Duodenal mucosa (tissue), 2 donors: ENCODE results near the gene DMD.
"Not testable (repeated sequence)": the region's sequence is repeated elsewhere in the genome, so short reads cannot be mapped to it uniquely, and the experiment has no call there.

Experiments used
- H3K27ac ChIP-seq: one replicate; pipeline ENCODE4 v1.7.0; 2013; ENCODE audit warnings: low read depth, low read length
- H3K27me3 ChIP-seq, 2 donors: one replicate each; pipeline ENCODE4 v1.7.0; 2013; ENCODE audit warnings: low read length in 2 of 2, control low read depth in 1 of 2; ENCODE audit not compliant: insufficient read depth in 2 of 2, control insufficient read depth in 1 of 2
- H3K36me3 ChIP-seq, 2 donors: one replicate each; pipeline ENCODE4 v1.7.0; 2013; ENCODE audit warnings: low read length in 2 of 2, control low read depth in 1 of 2; ENCODE audit not compliant: insufficient read depth in 2 of 2, control insufficient read depth in 1 of 2
- H3K4me1 ChIP-seq, 2 donors: one replicate each; pipeline ENCODE4 v1.7.0; 2013; ENCODE audit warnings: low read length in 2 of 2, control low read depth in 1 of 2; ENCODE audit not compliant: insufficient read depth in 2 of 2, control insufficient read depth in 1 of 2
- H3K4me3 ChIP-seq, 2 donors: one replicate each; pipeline ENCODE4 v1.7.0; 2013; ENCODE audit warnings: low read length in 2 of 2, low read depth in 1 of 2
- H3K9ac ChIP-seq, 2 donors: one replicate each; pipeline ENCODE4 v1.7.0; 2013; ENCODE audit warnings: low read length in 2 of 2, low read depth in 1 of 2
- H3K9me3 ChIP-seq, 2 donors: one replicate each; pipeline ENCODE4 v1.7.0; 2013; ENCODE audit warnings: low read length in 2 of 2, control low read depth in 1 of 2; ENCODE audit not compliant: control insufficient read depth in 1 of 2

DMD gene

GRCh38 chrX:31604629-31605221, 1606.6 kb downstream of the DMD start:
- H3K27me3 ChIP-seq: no peaks in the 10 kb centered on the region
- no peaks in the 10 kb centered on the region for H3K4me1 ChIP-seq
- no peaks in the 10 kb centered on the region for H3K36me3 ChIP-seq
- H3K4me3 ChIP-seq: no peak overlapping the region
- H3K27ac ChIP-seq: no peak overlapping the region
- H3K9me3 ChIP-seq: no peaks in the 10 kb centered on the region
- no peak overlapping the region for H3K9ac ChIP-seq

GRCh38 chrX:31603411-31604120, 1607.8 kb downstream of the DMD start:
- H3K36me3 ChIP-seq: no peaks in the 10 kb centered on the region
- H3K4me1 ChIP-seq: no peaks in the 10 kb centered on the region
- no peaks in the 10 kb centered on the region for H3K9me3 ChIP-seq
- no peak overlapping the region for H3K4me3 ChIP-seq
- no peak overlapping the region for H3K27ac ChIP-seq
- no peak overlapping the region for H3K9ac ChIP-seq
- H3K27me3 ChIP-seq: no peaks in the 10 kb centered on the region

- Histone ChIP-seq H3K9me3 (no peaks in the 10 kb centered on the region), H3K4me1 (no peaks in the 10 kb centered on the region), H3K36me3 (no peaks in the 10 kb centered on the region), H3K27ac (no peak overlapping the region), H3K4me3 (no peak overlapping the region), H3K9ac (no peak overlapping the region), H3K27me3 (no peaks in the 10 kb centered on the region)
Observed at GRCh38 chrX:31600823-31601222, 1610.5 kb downstream of the DMD start.

GRCh38 chrX:31593353-31593752, 1618.0 kb downstream of the DMD start:
- Histone ChIP-seq H3K27ac (no peak overlapping the region), H3K4me1 (no peaks in the 10 kb centered on the region), H3K4me3 (no peak overlapping the region), H3K36me3 (no peaks in the 10 kb centered on the region), H3K27me3 (no peaks in the 10 kb centered on the region), H3K9me3 (no peaks in the 10 kb centered on the region), H3K9ac (no peak overlapping the region)

- H3K4me1 ChIP-seq: no peaks in the 10 kb centered on the region
- no peak overlapping the region for H3K4me3 ChIP-seq
- no peaks in the 10 kb centered on the region for H3K27me3 ChIP-seq
- H3K36me3 ChIP-seq: no peaks in the 10 kb centered on the region
- H3K27ac ChIP-seq: no peak overlapping the region
- H3K9ac ChIP-seq: no peak overlapping the region
- no peaks in the 10 kb centered on the region for H3K9me3 ChIP-seq
Observed at GRCh38 chrX:31591355-31591754, 1620.0 kb downstream of the DMD start.

GRCh38 chrX:31590581-31591114, 1620.7 kb downstream of the DMD start:
- H3K27ac ChIP-seq: no peak overlapping the region
- no peak overlapping the region for H3K9ac ChIP-seq
- H3K4me1 ChIP-seq: no peaks in the 10 kb centered on the region
- no peaks in the 10 kb centered on the region for H3K27me3 ChIP-seq
- H3K4me3 ChIP-seq: no peak overlapping the region
- H3K36me3 ChIP-seq: no peaks in the 10 kb centered on the region
- H3K9me3 ChIP-seq: no peaks in the 10 kb centered on the region

- no peak overlapping the region for H3K4me3 ChIP-seq
- no peaks in the 10 kb centered on the region for H3K27me3 ChIP-seq
- H3K9ac ChIP-seq: no peak overlapping the region
- H3K9me3 ChIP-seq: no peaks in the 10 kb centered on the region
- H3K4me1 ChIP-seq: no peaks in the 10 kb centered on the region
- no peak overlapping the region for H3K27ac ChIP-seq
- no peaks in the 10 kb centered on the region for H3K36me3 ChIP-seq
Observed at GRCh38 chrX:31589503-31589902, 1621.8 kb downstream of the DMD start.

- H3K9ac ChIP-seq: no peak overlapping the region
- no peak overlapping the region for H3K4me3 ChIP-seq
- H3K4me1 ChIP-seq: no peaks in the 10 kb centered on the region
- H3K9me3 ChIP-seq: no peaks in the 10 kb centered on the region
- no peaks in the 10 kb centered on the region for H3K27me3 ChIP-seq
- no peak overlapping the region for H3K27ac ChIP-seq
- H3K36me3 ChIP-seq: no peaks in the 10 kb centered on the region
Observed at GRCh38 chrX:31588355-31588754, 1623.0 kb downstream of the DMD start.

GRCh38 chrX:31583892-31584291, 1627.5 kb downstream of the DMD start:
- not testable (repeated sequence) for H3K4me1 ChIP-seq, H3K4me3 ChIP-seq, H3K27me3 ChIP-seq, H3K36me3 ChIP-seq, H3K9me3 ChIP-seq, H3K27ac ChIP-seq, H3K9ac ChIP-seq

- H3K9ac ChIP-seq: no peak overlapping the region
- no peaks in the 10 kb centered on the region for H3K36me3 ChIP-seq
- H3K27ac ChIP-seq: no peak overlapping the region
- H3K9me3 ChIP-seq: no peaks in the 10 kb centered on the region
- H3K27me3 ChIP-seq: no peaks in the 10 kb centered on the region
- H3K4me1 ChIP-seq: no peaks in the 10 kb centered on the region
- H3K4me3 ChIP-seq: no peak overlapping the region
Observed at GRCh38 chrX:31580726-31581125, 1630.6 kb downstream of the DMD start.
